GM12878 (cell line): ENCODE results near the gene GNAQ. TPM values are rescaled to one million over a fixed set of nuclear protein-coding genes. Genes with fewer than 3 reads are reported as not detected.

Experiments
- ATAC-seq: fragments of 200-7000 bp; cut with Tn5 transposase; 3 replicates; pipeline ENCODE4 v1.9.1; 2020; ENCODE audit warnings: mild to moderate bottlenecking, moderate library complexity
- BruUV-seq: library from RNA; stranded (reverse); fragments of 400-500 nt; replicated peaks from 2 replicates; lab custom pipeline; 2021; lab: Mats Ljungman, UMichigan
- CTCF ChIA-PET: fragments of 300-600 bp; sonication (Branson Sonifier 250); formaldehyde crosslinking; extraction: SDS; loops from one replicate; lab custom pipeline; 2021; ENCODE audit warnings: inconsistent platforms; lab: Yijun Ruan, JAX
- POLR2A ChIA-PET: fragments of 350-600 bp; formaldehyde crosslinking; extraction: SDS; loops from one replicate; lab custom pipeline; 2021; ENCODE audit warnings: inconsistent platforms; lab: Charles Lee
- RAD21 ChIA-PET: fragments of 300-600 bp; sonication (Branson Sonifier 250); formaldehyde crosslinking; loops from one replicate; lab custom pipeline; 2023; ENCODE audit warnings: antibody characterized with exemption; ENCODE audit not compliant: unreplicated experiment; lab: Charles Lee
- SMC1A ChIA-PET: fragments of 300-600 bp; sonication (Branson Sonifier 250); formaldehyde crosslinking; loops from one replicate; lab custom pipeline; 2023; ENCODE audit not compliant: unreplicated experiment, uncharacterized antibody; lab: Charles Lee
- DNase-seq: peaks from one replicate; pipeline ENCODE4 v3.0.0-alpha.2; 2011; ENCODE audit warnings: low read depth, low spot score
- FAIRE-seq: peaks from 3 replicates; lab custom pipeline; 2011; peaks lifted over from hg19 to GRCh38; lab: Jason Lieb, UNC
- H2AFZ ChIP-seq: 2 replicates; pipeline ENCODE4 v1.6.0; 2011; ENCODE audit warnings: low read depth, low read length, control low read depth; ENCODE audit not compliant: control insufficient read depth
- H3K27ac ChIP-seq: 2 replicates; pipeline ENCODE4 v1.5.1; 2011; ENCODE audit warnings: control low read depth; ENCODE audit not compliant: control insufficient read depth, insufficient read depth
- H3K27me3 ChIP-seq, 2 experiments: replicated peaks in 1 of 2; 2 replicates each; pipeline versions ENCODE4 v1.6.0 to v1.6.1; 2011; ENCODE audit warnings: low read length in 1 of 2; ENCODE audit not compliant: control insufficient read depth in 2 of 2, insufficient read depth in 2 of 2
- H3K36me3 ChIP-seq, 2 experiments: 2 replicates each; pipeline ENCODE4 v1.5.1; 2011; ENCODE audit warnings: low read length in 1 of 2; ENCODE audit not compliant: control insufficient read depth in 2 of 2, insufficient read depth in 2 of 2
- H3K4me1 ChIP-seq: 2 replicates; pipeline ENCODE4 v1.6.1; 2011; ENCODE audit warnings: mild to moderate bottlenecking, low read length, moderate library complexity, mixed read lengths; ENCODE audit not compliant: control insufficient read depth, insufficient read depth
- H3K4me2 ChIP-seq: 2 replicates; pipeline ENCODE4 v1.6.0; 2011; ENCODE audit warnings: control low read depth; ENCODE audit not compliant: control insufficient read depth, insufficient read depth
- H3K4me3 ChIP-seq: fragments of 200-600 bp; sonication (generic); 2 replicates; pipeline ENCODE4 v1.5.1; 2016
- H3K79me2 ChIP-seq: 2 replicates; pipeline ENCODE4 v1.6.0; 2011; ENCODE audit warnings: low read length; ENCODE audit not compliant: control insufficient read depth, insufficient read depth
- H3K9ac ChIP-seq: 2 replicates; pipeline ENCODE4 v1.8.0; 2011; ENCODE audit warnings: low read length, control low read depth, mixed read lengths; ENCODE audit not compliant: control insufficient read depth, insufficient read depth
- H3K9me3 ChIP-seq: replicated peaks from 3 replicates; pipeline ENCODE4 v1.5.1; 2011; ENCODE audit warnings: mild to moderate bottlenecking, low read length; ENCODE audit not compliant: control insufficient read depth, insufficient read depth
- H4K20me1 ChIP-seq: 2 replicates; pipeline ENCODE4 v1.6.0; 2011; ENCODE audit not compliant: control insufficient read depth, insufficient read depth
- BACH1 ChIP-seq: fragments of 450-650 bp; IDR thresholded peaks from 2 replicates; pipeline ENCODE4 v1.6.1; 2017; ENCODE audit warnings: mild to moderate bottlenecking, borderline replicate concordance
- BMI1 ChIP-seq: fragments of 450-650 bp; IDR thresholded peaks from 2 replicates; pipeline ENCODE4 v1.6.1; 2016; ENCODE audit warnings: mild to moderate bottlenecking, moderate library complexity, borderline replicate concordance
- CBX3 ChIP-seq: fragments of 200-600 bp; sonication (generic); IDR thresholded peaks from 2 replicates; pipeline ENCODE4 v1.6.1; 2016; ENCODE audit warnings: low read depth, borderline replicate concordance
- CEBPB ChIP-seq, 2 experiments: fragments of 150-350 bp in 1 of 2; IDR thresholded peaks; 2 replicates each; pipeline ENCODE4 v1.6.1; 2012 to 2014; ENCODE audit warnings: low read depth in 2 of 2, low read length in 2 of 2, borderline replicate concordance in 1 of 2, inconsistent platforms in 1 of 2
- KDM1A ChIP-seq: fragments of 200-600 bp; sonication (generic); IDR thresholded peaks from 2 replicates; pipeline ENCODE4 v1.6.1; 2016; ENCODE audit warnings: borderline replicate concordance
- POLR2AphosphoS2 ChIP-seq: IDR thresholded peaks from 2 replicates; pipeline ENCODE4 v1.6.1; 2011; ENCODE audit warnings: low read depth, mild to moderate bottlenecking, low read length, improper control_type of control experiment, moderate library complexity
- POLR2AphosphoS5 ChIP-seq: IDR thresholded peaks from 2 replicates; pipeline ENCODE4 v1.6.1; 2011; ENCODE audit warnings: mild to moderate bottlenecking, low read length, inconsistent platforms
- RAD21 ChIP-seq: IDR thresholded peaks from 2 replicates; pipeline ENCODE4 v1.6.1; 2011; ENCODE audit warnings: mild to moderate bottlenecking, low read depth, low read length, moderate library complexity; ENCODE audit not compliant: insufficient read depth
- RAD51 ChIP-seq: fragments of 450-650 bp; IDR thresholded peaks from 2 replicates; pipeline ENCODE4 v1.6.1; 2016; ENCODE audit warnings: moderate library complexity, mild to moderate bottlenecking, inconsistent platforms
- SMAD1 ChIP-seq: fragments of 450-650 bp; IDR thresholded peaks from 2 replicates; pipeline ENCODE4 v1.6.1; 2018; ENCODE audit warnings: mild to moderate bottlenecking, low read depth; ENCODE audit not compliant: partially characterized antibody
- SMAD5 ChIP-seq: IDR thresholded peaks from 2 replicates; pipeline ENCODE4 v1.6.1; 2016; ENCODE audit warnings: antibody characterized with exemption, low read depth
- SMARCA5 ChIP-seq: fragments of 450-650 bp; IDR thresholded peaks from 2 replicates; pipeline ENCODE4 v1.6.1; 2017; ENCODE audit warnings: mild to moderate bottlenecking
- SPI1 ChIP-seq: IDR thresholded peaks from 2 replicates; pipeline ENCODE4 v1.6.1; 2011; ENCODE audit warnings: low read depth, mild to moderate bottlenecking, low read length, moderate library complexity, borderline replicate concordance; ENCODE audit not compliant: insufficient read depth
- SUPT20H ChIP-seq: IDR thresholded peaks from 2 replicates; pipeline ENCODE4 v1.6.1; 2011; ENCODE audit warnings: low read depth, mild to moderate bottlenecking, low read length, moderate library complexity, borderline replicate concordance; ENCODE audit not compliant: control insufficient read depth
- YY1 ChIP-seq: IDR thresholded peaks from 2 replicates; pipeline ENCODE4 v1.6.1; 2011; ENCODE audit warnings: low read depth, mild to moderate bottlenecking, low read length
- WGBS: methylation state at CpG from one replicate; pipeline ENCODE4 v1.1.6; 2016; ENCODE audit warnings: low lambda C conversion rate; ENCODE audit not compliant: insufficient replicate concordance, insufficient coverage; ENCODE audit errors: missing lambda C conversion rate; 5-methylcytosine and 5-hydroxymethylcytosine counted together
- in situ Hi-C: fragments of 300-500 bp; cut with MboI; formaldehyde crosslinking; loops from 9 replicates; pipeline ENCODE4 v1.14.3; 2018; ENCODE audit warnings: mixed read lengths
- intact Hi-C: fragments of 100-400 bp; cut with micrococcal nuclease; formaldehyde crosslinking; loops from one replicate; pipeline ENCODE4 v1.14.2; 2022; ENCODE audit not compliant: unreplicated experiment
- polyA plus RNA-seq, 11 experiments: library from polyadenylated mRNA; depleted of rRNA in 4 of 11; unstranded in 6 of 11; stranded (reverse) in 5 of 11; fragments of >200 nt; fragmentation: Nextera tagmentation in 4 of 11; fragmentation: Illumina TruSeq in 1 of 11; extraction: Ambion mirVana in 4 of 11; extraction: Trizol in 1 of 11; gene quantifications; 1 replicate in 1 of 11; 2 replicates in 10 of 11; pipeline versions ENCODE4 v1.2.1 to v1.2.3, GENCODE V29; 2011 to 2016; ENCODE audit warnings: inconsistent platforms in 2 of 11, missing spikeins in 2 of 11, low read depth in 1 of 11
- total RNA-seq, 4 experiments: library from RNA; depleted of rRNA in 3 of 4; stranded (reverse); fragments of >200 nt in 3 of 4; fragmentation: Illumina TruSeq in 1 of 4; extraction: Trizol in 1 of 4; gene quantifications; 2 replicates each; pipeline versions ENCODE4 v1.2.1 to v1.2.3, GENCODE V29; 2013 to 2021
- TF ChIP-seq, protein P1 (sequence below): fragments of 150-350 bp; IDR thresholded peaks from 2 replicates; pipeline ENCODE4 v1.6.1; 2014; ENCODE audit warnings: mild to moderate bottlenecking, low read depth, low read length

The GNAQ gene
- total and polyA plus RNA-seq, 10 of the 15 experiments (the other 5 are each of a cell fraction or from before 2014, with no cell fraction given), result 0.15 to 47.2 (median 0.49) TPM

DNA sequence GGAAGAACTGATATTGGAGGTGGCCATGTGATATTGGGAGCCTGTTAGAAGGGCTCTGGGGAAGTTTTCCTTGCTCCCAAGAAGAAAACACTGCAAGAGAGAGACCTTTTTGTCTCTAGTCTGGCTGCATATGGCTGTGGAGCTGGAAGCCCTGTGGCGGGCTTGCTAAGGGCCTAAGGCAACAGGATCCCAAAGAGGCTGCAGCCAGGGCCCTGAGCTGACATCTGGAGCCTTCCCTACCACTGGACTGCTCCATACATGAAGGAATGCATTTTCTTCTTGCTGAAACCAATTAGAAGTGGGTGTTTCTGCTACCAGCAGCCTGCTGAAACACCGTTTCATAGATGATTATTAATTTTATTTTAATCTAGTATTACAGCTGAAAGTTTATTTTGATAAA lies 42.2 kb downstream of the GNAQ start:
- TF ChIP-seq SMARCA5 (no peak), SMAD5 (no peak), RAD21 (no peak), CEBPB (IDR thresholded peaks at IDR 0.05; ENCODE audit: borderline replicate concordance in 1 of 2, low read depth in 2 of 2, low read length in 2 of 2) (no peak), YY1 (no peak), BMI1 (no peak), POLR2AphosphoS2 (no peak), BACH1 (no peak), KDM1A (no peak), CBX3 (no peak), POLR2AphosphoS5 (no peak), SMAD1 (no peak), SUPT20H (no peak), RAD51 (no peak), SPI1 (no peak)
- TF ChIP-seq, protein P1, sequence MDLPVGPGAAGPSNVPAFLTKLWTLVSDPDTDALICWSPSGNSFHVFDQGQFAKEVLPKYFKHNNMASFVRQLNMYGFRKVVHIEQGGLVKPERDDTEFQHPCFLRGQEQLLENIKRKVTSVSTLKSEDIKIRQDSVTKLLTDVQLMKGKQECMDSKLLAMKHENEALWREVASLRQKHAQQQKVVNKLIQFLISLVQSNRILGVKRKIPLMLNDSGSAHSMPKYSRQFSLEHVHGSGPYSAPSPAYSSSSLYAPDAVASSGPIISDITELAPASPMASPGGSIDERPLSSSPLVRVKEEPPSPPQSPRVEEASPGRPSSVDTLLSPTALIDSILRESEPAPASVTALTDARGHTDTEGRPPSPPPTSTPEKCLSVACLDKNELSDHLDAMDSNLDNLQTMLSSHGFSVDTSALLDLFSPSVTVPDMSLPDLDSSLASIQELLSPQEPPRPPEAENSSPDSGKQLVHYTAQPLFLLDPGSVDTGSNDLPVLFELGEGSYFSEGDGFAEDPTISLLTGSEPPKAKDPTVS, result no peak
- ATAC-seq (no peak), DNase-seq (no peak), FAIRE-seq (no peak)
- Histone ChIP-seq H3K79me2 (no peaks in the 10 kb centered on the region), H3K9me3 (no peaks in the 10 kb centered on the region), H3K4me1 (no peaks in the 10 kb centered on the region), H3K27ac (no peak overlapping the region), H3K9ac (no peak overlapping the region), H4K20me1 (no peaks in the 10 kb centered on the region), H3K4me2 (no peak overlapping the region), H2AFZ (no peak overlapping the region), H3K4me3 (no peak overlapping the region), H3K36me3 (no peaks in the 10 kb centered on the region), H3K27me3 (no peaks in the 10 kb centered on the region; a peak in 1 of 4 replicates)
- ChIA-PET SMC1A (interaction anchor here (0.7 to 2.8 kb wide), 6 partner anchors 11 to 124 kb away, joined by 4 to 12 read pairs (median 4); partner anchors contain the start of gene GNAQ), CTCF (interaction anchor here (0.7 to 1.6 kb wide), 4 partner anchors 11 to 40 kb away, joined by 3 to 7 read pairs (median 4); no protein-coding TSS in a partner anchor), RAD21 (interaction anchor here (1.0 to 1.9 kb wide), 3 partner anchors 10 to 16 kb away, joined by 3 to 7 read pairs (median 5); no protein-coding TSS in a partner anchor), POLR2A (interaction anchor here (0.8 to 1.4 kb wide), 6 partner anchors 12 to 247 kb away, joined by 3 to 4 read pairs (median 3); no protein-coding TSS in a partner anchor)
- intact Hi-C loops, result loop anchor here (10.0 kb wide), 1 partner anchor 65 kb away; no protein-coding TSS in a partner anchor
- in situ Hi-C loops, result no loop called here
- BruUV-seq, result no TSS peak
- WGBS, result 0% methylated on average over 2 of the region's 2 CpGs
